PC-9 (cell line): ENCODE measurements around the gene HSFX4. TPM values are rescaled to one million over a fixed set of nuclear protein-coding genes. Genes with fewer than 3 reads are reported as not detected.
"Not testable (repeated sequence)": the region's sequence is repeated elsewhere in the genome, so short reads cannot be mapped to it uniquely, and the experiment has no call there.

Source experiments
- BruUV-seq: library from RNA; stranded (reverse); fragments of 400-500 nt; replicated peaks from 2 replicates; lab custom pipeline; 2021; lab: Mats Ljungman, UMichigan
- CTCF ChIA-PET: fragments of 300-600 bp; sonication (Branson Sonifier 250); formaldehyde crosslinking; loops from one replicate; lab custom pipeline; 2022; ENCODE audit warnings: antibody characterized with exemption; lab: Charles Lee
- POLR2A ChIA-PET: fragments of 300-600 bp; sonication (Branson Sonifier 250); formaldehyde crosslinking; loops from one replicate; lab custom pipeline; 2022; ENCODE audit warnings: antibody characterized with exemption; ENCODE audit not compliant: unreplicated experiment; lab: Charles Lee
- DNase-seq, 2 experiments: peaks; one replicate each; pipeline versions ENCODE4 v3.0.0 to v3.0.0-alpha.2; 2015 to 2022; ENCODE audit warnings: mixed read lengths in 1 of 2
- H2AFZ ChIP-seq: fragments of 200-600 bp; sonication (generic); 2 replicates; pipeline ENCODE4 v1.8.1; 2017; ENCODE audit warnings: antibody characterized with exemption
- H3F3A ChIP-seq: fragments of 200-600 bp; sonication (generic); 2 replicates; pipeline ENCODE4 v1.8.1; 2017; ENCODE audit warnings: antibody characterized with exemption, mild to moderate bottlenecking, low read depth; ENCODE audit not compliant: insufficient read depth
- H3K27ac ChIP-seq: fragments of 200-600 bp; sonication (generic); 2 replicates; pipeline ENCODE4 v1.6.1; 2016; ENCODE audit warnings: mixed run types
- H3K27me3 ChIP-seq: fragments of 200-600 bp; sonication (generic); 2 replicates; pipeline ENCODE4 v1.6.1; 2016; ENCODE audit warnings: low read depth, mixed run types; ENCODE audit not compliant: insufficient read depth
- H3K36me3 ChIP-seq: fragments of 200-600 bp; sonication (generic); 2 replicates; pipeline ENCODE4 v1.6.1; 2016; ENCODE audit warnings: low read depth, mixed run types
- H3K4me1 ChIP-seq: fragments of 200-600 bp; sonication (generic); replicated peaks from 2 replicates; pipeline ENCODE4 v1.6.1; 2016; ENCODE audit warnings: mixed run types; ENCODE audit not compliant: insufficient read depth
- H3K4me2 ChIP-seq: fragments of 200-600 bp; sonication (generic); 2 replicates; pipeline ENCODE4 v1.6.1; 2017; ENCODE audit warnings: mixed run types
- H3K4me3 ChIP-seq: fragments of 200-600 bp; sonication (generic); 2 replicates; pipeline ENCODE4 v1.6.1; 2016; ENCODE audit warnings: mixed run types
- H3K79me2 ChIP-seq: fragments of 200-600 bp; sonication (generic); 2 replicates; pipeline ENCODE4 v1.6.1; 2017; ENCODE audit warnings: low read depth, mixed run types
- H3K9me2 ChIP-seq: fragments of 200-600 bp; sonication (generic); 2 replicates; pipeline ENCODE4 v1.8.1; 2017; ENCODE audit warnings: mild to moderate bottlenecking; ENCODE audit not compliant: insufficient read depth
- H3K9me3 ChIP-seq: fragments of 200-600 bp; sonication (generic); 2 replicates; pipeline ENCODE4 v1.8.1; 2016; ENCODE audit warnings: low read depth; ENCODE audit not compliant: insufficient read depth
- H4K20me1 ChIP-seq: fragments of 200-600 bp; sonication (generic); 2 replicates; pipeline ENCODE4 v1.8.1; 2017; ENCODE audit not compliant: insufficient read depth
- EZH2 ChIP-seq: fragments of 200-600 bp; sonication (generic); IDR thresholded peaks from 2 replicates; pipeline ENCODE4 v1.8.0; 2017; ENCODE audit warnings: antibody characterized with exemption, low read depth
- intact Hi-C: fragments of 100-400 bp; cut with micrococcal nuclease; formaldehyde crosslinking; loops from one replicate; pipeline ENCODE4 v1.10.0; 2022; ENCODE audit not compliant: unreplicated experiment
- total RNA-seq: library from RNA; stranded (reverse); gene quantifications from 2 replicates; pipeline ENCODE4 v1.2.3, GENCODE V29; 2021
- TF ChIP-seq, protein P1 (sequence below): fragments of 200-600 bp; sonication (generic); conservative IDR thresholded peaks from 2 replicates; pipeline ENCODE4 v1.6.1; 2017; ENCODE audit warnings: mixed run types, antibody characterized with exemption, mild to moderate bottlenecking, moderate library complexity

HSFX4 gene
- total RNA-seq, 1 experiment from 2014 or later: not detected

DNA sequence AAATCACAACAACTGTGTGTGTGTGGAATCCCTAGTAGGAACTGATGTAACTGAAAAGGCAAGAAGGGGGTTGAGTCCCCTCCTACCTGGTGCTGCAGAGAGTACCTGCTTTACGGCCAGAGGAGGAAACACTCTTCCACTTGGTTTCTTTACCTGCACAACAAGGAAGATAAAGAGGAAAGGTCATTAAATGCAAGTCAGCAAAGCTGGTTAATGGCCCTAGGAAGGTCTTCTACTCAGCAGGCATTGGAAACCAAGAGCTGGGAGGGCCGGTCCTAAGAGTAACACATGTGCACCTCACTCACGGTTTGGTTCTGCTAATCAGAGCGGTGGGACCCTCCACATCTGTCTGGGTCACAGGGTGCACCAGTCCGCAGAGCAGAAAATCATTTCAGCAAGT is 8.0 kb downstream of the HSFX4 start:
- Histone ChIP-seq H3K4me3 (peak overlapping the region; percentile 85), H3K4me2 (peak overlapping the region; percentile 74), H3K79me2 (peaks cover 13% of the 10 kb centered on the region), H2AFZ (peak overlapping the region; percentile 81)
- BruUV-seq, POLR2A ChIA-PET, H3K9me2 ChIP-seq, H3K36me3 ChIP-seq, H3K4me1 ChIP-seq, H3F3A ChIP-seq, H3K27me3 ChIP-seq, CTCF ChIA-PET, DNase-seq, intact Hi-C loops, H3K27ac ChIP-seq, H4K20me1 ChIP-seq, H3K9me3 ChIP-seq: not testable (repeated sequence)

DNA sequence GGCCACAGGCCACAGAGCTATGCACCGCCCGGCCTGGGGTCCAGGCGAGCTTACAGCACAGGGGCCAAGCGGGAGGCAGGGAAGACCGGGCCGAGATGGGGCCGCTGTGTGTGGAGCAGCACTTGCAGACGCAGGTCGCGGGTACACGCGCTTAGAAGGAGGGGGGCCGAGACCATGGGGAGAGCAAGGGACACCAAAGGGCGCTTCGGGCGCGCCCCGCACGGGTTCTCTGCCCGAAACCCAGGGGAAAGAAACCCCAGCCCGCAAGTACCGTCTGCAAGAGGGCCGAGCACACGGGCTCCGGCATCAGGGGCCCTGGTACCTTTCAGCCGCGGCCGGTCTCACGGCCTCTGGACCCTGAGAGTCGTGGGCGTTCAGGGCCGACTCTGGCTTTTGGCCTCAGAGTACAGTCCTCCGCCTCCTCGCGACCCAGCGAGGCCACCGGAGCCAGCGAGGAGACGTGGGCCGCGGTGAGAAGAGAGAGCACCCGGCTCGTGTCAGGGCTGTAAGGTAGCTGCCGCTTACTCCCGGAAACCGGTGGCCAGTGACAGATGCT is 8.6 kb downstream of the HSFX4 start:
- H3K4me3 ChIP-seq: peak overlapping the region; percentile 85
- ChIA-PET CTCF (interaction anchor here (0.6 kb wide), 1 partner anchor 313 kb away, joined by 3 read pairs; no protein-coding TSS in a partner anchor), POLR2A (interaction anchor here (0.5 to 0.7 kb wide), 7 partner anchors 313 to 755 kb away, joined by 3 to 13 read pairs (median 3); partner anchors contain the start of gene MTMR1)
- peaks cover 13% of the 10 kb centered on the region for H3K79me2 ChIP-seq
- H2AFZ ChIP-seq: peak overlapping the region; percentile 81
- no peaks in the 10 kb centered on the region for H3K9me3 ChIP-seq
- H3K36me3 ChIP-seq: no peaks in the 10 kb centered on the region
- TSS peak; percentile 60 for BruUV-seq
- intact Hi-C loops: no loop called here
- H3F3A ChIP-seq: no peaks in the 10 kb centered on the region
- DNase-seq: no peak
- peak overlapping the region; percentile 95 for H3K27ac ChIP-seq
- no peaks in the 10 kb centered on the region for H3K9me2 ChIP-seq
- no peak for TF ChIP-seq EZH2
- TF ChIP-seq, protein P1, sequence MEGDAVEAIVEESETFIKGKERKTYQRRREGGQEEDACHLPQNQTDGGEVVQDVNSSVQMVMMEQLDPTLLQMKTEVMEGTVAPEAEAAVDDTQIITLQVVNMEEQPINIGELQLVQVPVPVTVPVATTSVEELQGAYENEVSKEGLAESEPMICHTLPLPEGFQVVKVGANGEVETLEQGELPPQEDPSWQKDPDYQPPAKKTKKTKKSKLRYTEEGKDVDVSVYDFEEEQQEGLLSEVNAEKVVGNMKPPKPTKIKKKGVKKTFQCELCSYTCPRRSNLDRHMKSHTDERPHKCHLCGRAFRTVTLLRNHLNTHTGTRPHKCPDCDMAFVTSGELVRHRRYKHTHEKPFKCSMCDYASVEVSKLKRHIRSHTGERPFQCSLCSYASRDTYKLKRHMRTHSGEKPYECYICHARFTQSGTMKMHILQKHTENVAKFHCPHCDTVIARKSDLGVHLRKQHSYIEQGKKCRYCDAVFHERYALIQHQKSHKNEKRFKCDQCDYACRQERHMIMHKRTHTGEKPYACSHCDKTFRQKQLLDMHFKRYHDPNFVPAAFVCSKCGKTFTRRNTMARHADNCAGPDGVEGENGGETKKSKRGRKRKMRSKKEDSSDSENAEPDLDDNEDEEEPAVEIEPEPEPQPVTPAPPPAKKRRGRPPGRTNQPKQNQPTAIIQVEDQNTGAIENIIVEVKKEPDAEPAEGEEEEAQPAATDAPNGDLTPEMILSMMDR: no peak
- peaks cover 4% of the 10 kb centered on the region; the same call in 1 of the 2 replicates for H3K4me1 ChIP-seq
- peak overlapping the region; percentile 74 for H3K4me2 ChIP-seq
- H3K27me3 ChIP-seq: no peaks in the 10 kb centered on the region
- no peaks in the 10 kb centered on the region for H4K20me1 ChIP-seq

DNA sequence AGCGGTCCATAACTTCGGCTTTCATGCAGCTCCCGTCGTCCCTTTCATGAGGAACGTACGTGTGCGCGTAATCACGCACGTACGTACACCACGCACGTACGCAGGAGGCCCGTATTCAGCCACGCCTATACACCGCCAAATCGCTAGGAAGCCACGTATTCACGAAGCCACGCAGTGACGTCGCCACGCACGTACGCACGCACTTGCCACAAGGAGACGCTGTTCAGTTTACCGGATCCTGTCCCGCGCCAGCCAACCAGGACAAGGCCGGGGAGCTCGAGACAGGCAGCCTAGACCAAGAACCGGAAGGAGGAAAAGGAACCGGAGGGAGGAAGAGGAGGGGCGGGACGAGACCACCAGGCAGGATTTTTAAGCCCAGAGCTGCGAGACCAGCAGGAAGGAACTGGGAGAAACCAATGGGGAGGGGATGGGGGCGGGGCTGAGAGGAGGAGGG is 9.1 kb downstream of the HSFX4 start, which contains the start of gene EOLA2:
TSS of gene EOLA2 (minus strand) at position 65 of the 454 bp plus-strand sequence. CDS start 4,617 bp downstream, outside the sequence.
- H3K79me2 ChIP-seq: peaks cover 13% of the 10 kb centered on the region
- H3F3A ChIP-seq: no peaks in the 10 kb centered on the region
- no peaks in the 10 kb centered on the region for H3K36me3 ChIP-seq
- TF ChIP-seq EZH2: no peak
- TF ChIP-seq, protein P1: peak; percentile 84
- H3K27me3 ChIP-seq: no peaks in the 10 kb centered on the region
- peak within 1 kb of the TSS; percentile 81 for H2AFZ ChIP-seq
- peak within 1 kb of the TSS; percentile 95 for H3K27ac ChIP-seq
- H3K9me3 ChIP-seq: no peaks in the 10 kb centered on the region
- H3K4me2 ChIP-seq: peak within 1 kb of the TSS; percentile 74
- CTCF ChIA-PET: interaction anchor here (0.6 to 2.6 kb wide), 4 partner anchors 314 to 745 kb away, joined by 3 to 23 read pairs (median 6); no protein-coding TSS in a partner anchor
- H3K9me2 ChIP-seq: no peaks in the 10 kb centered on the region
- POLR2A ChIA-PET: interaction anchor here (0.5 to 1.1 kb wide), 11 partner anchors 175 to 755 kb away, joined by 3 to 20 read pairs (median 4); partner anchors contain the start of genes EOLA1 and MTMR1
- no peaks in the 10 kb centered on the region for H4K20me1 ChIP-seq
- peak; percentile 96 to 99 for DNase-seq
- intact Hi-C loops: no loop called here
- no TSS peak for BruUV-seq
- peak within 1 kb of the TSS; percentile 85 for H3K4me3 ChIP-seq
- H3K4me1 ChIP-seq: peaks cover 4% of the 10 kb centered on the region; the same call in 1 of the 2 replicates
